Endothelial cell of umbilical vein (primary cell): ENCODE results near the gene TREML4.

Source experiments
- CTCF ChIP-seq, 2 donors: IDR thresholded peaks; 1 replicate in 1 of 2; 2 replicates in 1 of 2; pipeline ENCODE4 v1.5.1; 2011; ENCODE audit warnings: low read length in 2 of 2, mild to moderate bottlenecking in 2 of 2, moderate library complexity in 2 of 2, control low read depth in 1 of 2, inconsistent platforms in 1 of 2, low read depth in 1 of 2; ENCODE audit not compliant: insufficient read depth in 1 of 2; ENCODE audit errors: extremely low read depth in 1 of 2
- EZH2 ChIP-seq: IDR thresholded peaks from 2 replicates; pipeline ENCODE4 v1.6.1; 2012; ENCODE audit warnings: borderline replicate concordance, low read depth, mild to moderate bottlenecking, moderate library complexity, low read length, inconsistent platforms; ENCODE audit not compliant: severe bottlenecking
- POLR2AphosphoS5 ChIP-seq: IDR thresholded peaks from 2 replicates; pipeline ENCODE4 v1.6.1; 2012; ENCODE audit warnings: low read depth, mild to moderate bottlenecking, control low read depth, low read length, moderate library complexity; ENCODE audit not compliant: insufficient read depth

GRCh38 chr6:41263267-41263666, 35.1 kb downstream of the TREML4 start:
- no peak for TF ChIP-seq CTCF (IDR thresholded peaks at IDR 0.05; ENCODE audit: extremely low read depth in 1 of 2, insufficient read depth in 1 of 2, low read depth in 1 of 2, low read length in 2 of 2)
- no peak for TF ChIP-seq EZH2
- no peak for TF ChIP-seq POLR2AphosphoS5
